ENCODE measurements around the gene NT5C1A. TPM values are rescaled to one million over a fixed set of nuclear protein-coding genes. Genes with fewer than 3 reads are reported as not detected.

Gene NT5C1A
- total RNA-seq, 2 experiments from 2014 or later = 1.1 to 1.3 TPM

DNA sequence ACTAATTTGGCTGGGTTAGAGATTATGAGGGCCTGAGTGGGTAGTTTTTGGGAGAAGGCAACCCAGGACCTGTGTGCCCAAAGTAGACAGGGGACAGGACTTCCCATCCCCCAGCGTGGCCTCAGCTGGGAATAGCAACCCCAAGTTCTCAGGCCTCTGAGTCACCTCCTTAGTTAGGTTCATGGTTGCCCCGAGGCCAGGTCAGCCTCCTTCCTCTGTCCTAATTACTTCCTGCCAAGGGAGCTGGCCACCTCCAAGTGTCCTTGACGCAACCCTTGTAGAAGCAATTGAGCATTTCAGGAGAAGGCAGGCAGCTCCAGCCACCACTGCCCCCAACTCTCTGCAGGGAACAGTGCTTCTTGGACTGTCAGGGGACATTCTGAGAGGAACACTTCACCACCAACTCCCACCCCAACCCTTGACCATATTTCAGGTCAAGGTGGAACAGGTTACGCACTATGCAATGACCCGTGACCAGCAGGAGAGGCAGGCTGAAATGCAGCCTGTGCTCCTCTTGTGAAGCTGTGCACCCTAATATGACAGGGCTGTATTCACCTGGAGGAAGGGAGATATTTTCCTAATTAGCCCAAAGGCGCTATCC lies 5.1 kb upstream of the NT5C1A start:
- H3K4me3 Mint-ChIP-seq = no peak overlapping the region
- no peak overlapping the region for H3K4me3 ChIP-seq (ENCODE audit: low read length)
- no peaks in the 10 kb centered on the region for H3K9me3 ChIP-seq (ENCODE audit: control insufficient read depth in 1 of 2, insufficient read depth in 1 of 2, low read length in 2 of 2)
- H3K27me3 Mint-ChIP-seq = peaks cover 12% of the 10 kb centered on the region
- peaks cover 18% of the 10 kb centered on the region for H3K4me1 Mint-ChIP-seq (ENCODE audit: low read depth)
- intact Hi-C loops (cut with DNase I, micrococcal nuclease) = no loop called here
- no peak overlapping the region for H3K27ac Mint-ChIP-seq
- TF ChIP-seq, protein P1, sequence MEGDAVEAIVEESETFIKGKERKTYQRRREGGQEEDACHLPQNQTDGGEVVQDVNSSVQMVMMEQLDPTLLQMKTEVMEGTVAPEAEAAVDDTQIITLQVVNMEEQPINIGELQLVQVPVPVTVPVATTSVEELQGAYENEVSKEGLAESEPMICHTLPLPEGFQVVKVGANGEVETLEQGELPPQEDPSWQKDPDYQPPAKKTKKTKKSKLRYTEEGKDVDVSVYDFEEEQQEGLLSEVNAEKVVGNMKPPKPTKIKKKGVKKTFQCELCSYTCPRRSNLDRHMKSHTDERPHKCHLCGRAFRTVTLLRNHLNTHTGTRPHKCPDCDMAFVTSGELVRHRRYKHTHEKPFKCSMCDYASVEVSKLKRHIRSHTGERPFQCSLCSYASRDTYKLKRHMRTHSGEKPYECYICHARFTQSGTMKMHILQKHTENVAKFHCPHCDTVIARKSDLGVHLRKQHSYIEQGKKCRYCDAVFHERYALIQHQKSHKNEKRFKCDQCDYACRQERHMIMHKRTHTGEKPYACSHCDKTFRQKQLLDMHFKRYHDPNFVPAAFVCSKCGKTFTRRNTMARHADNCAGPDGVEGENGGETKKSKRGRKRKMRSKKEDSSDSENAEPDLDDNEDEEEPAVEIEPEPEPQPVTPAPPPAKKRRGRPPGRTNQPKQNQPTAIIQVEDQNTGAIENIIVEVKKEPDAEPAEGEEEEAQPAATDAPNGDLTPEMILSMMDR (IDR thresholded peaks at IDR 0.05) = no peak
- no peak overlapping the region for H3K27ac ChIP-seq (ENCODE audit: low read depth in 1 of 2, low read length in 2 of 2)
- no peaks in the 10 kb centered on the region for H3K9me3 Mint-ChIP-seq
- no peaks in the 10 kb centered on the region for H3K36me3 ChIP-seq (ENCODE audit: insufficient read depth, low read length)
- peaks cover 16% of the 10 kb centered on the region for H3K4me1 ChIP-seq (ENCODE audit: insufficient read depth, low read length)
- peaks cover 9 to 12% of the 10 kb centered on the region in 2 experiments for H3K27me3 ChIP-seq (ENCODE audit: control insufficient read depth in 1 of 2, insufficient read depth in 2 of 2, low read length in 2 of 2)
- ATAC-seq (ENCODE audit: poor library complexity) = no peak
- ChIA-PET POLR2A (no interaction called here), CTCF (interaction anchor here (1.4 to 1.6 kb wide), 2 partner anchors 19 to 23 kb away, joined by 3 to 5 read pairs; no protein-coding TSS in a partner anchor)
- no peak for DNase-seq
- H3K36me3 Mint-ChIP-seq (ENCODE audit: low read depth) = no peaks in the 10 kb centered on the region

- intact Hi-C loops (cut with DNase I, micrococcal nuclease) = no loop called here
- H3K4me3 Mint-ChIP-seq = no peak overlapping the region
- H3K9me3 ChIP-seq (ENCODE audit: control insufficient read depth in 1 of 2, insufficient read depth in 1 of 2, low read length in 2 of 2) = peaks cover 0 to 5% of the 10 kb centered on the region in 2 experiments
- no peak overlapping the region for H3K27ac Mint-ChIP-seq
- no peak for ATAC-seq (ENCODE audit: poor library complexity)
- peaks cover 17% of the 10 kb centered on the region for H3K4me1 ChIP-seq (ENCODE audit: insufficient read depth, low read length)
- H3K4me1 Mint-ChIP-seq (ENCODE audit: low read depth) = peaks cover 14% of the 10 kb centered on the region
- TF ChIP-seq, protein P1 (IDR thresholded peaks at IDR 0.05) = no peak
- ChIA-PET CTCF (no interaction called here), POLR2A (no interaction called here)
- no peak for DNase-seq
- no peak overlapping the region for H3K27ac ChIP-seq (ENCODE audit: low read depth in 1 of 2, low read length in 2 of 2)
- no peak overlapping the region for H3K4me3 ChIP-seq (ENCODE audit: low read length)
- peaks cover 27 to 28% of the 10 kb centered on the region in 2 experiments for H3K27me3 ChIP-seq (ENCODE audit: control insufficient read depth in 1 of 2, insufficient read depth in 2 of 2, low read length in 2 of 2)
- no peaks in the 10 kb centered on the region for H3K36me3 Mint-ChIP-seq (ENCODE audit: low read depth)
- H3K9me3 Mint-ChIP-seq = no peaks in the 10 kb centered on the region
- no peaks in the 10 kb centered on the region for H3K36me3 ChIP-seq (ENCODE audit: insufficient read depth, low read length)
- peaks cover 21% of the 10 kb centered on the region for H3K27me3 Mint-ChIP-seq
Measured at GRCh38 chr1:39675220-39675619, 3.3 kb upstream of the NT5C1A start.

DNA sequence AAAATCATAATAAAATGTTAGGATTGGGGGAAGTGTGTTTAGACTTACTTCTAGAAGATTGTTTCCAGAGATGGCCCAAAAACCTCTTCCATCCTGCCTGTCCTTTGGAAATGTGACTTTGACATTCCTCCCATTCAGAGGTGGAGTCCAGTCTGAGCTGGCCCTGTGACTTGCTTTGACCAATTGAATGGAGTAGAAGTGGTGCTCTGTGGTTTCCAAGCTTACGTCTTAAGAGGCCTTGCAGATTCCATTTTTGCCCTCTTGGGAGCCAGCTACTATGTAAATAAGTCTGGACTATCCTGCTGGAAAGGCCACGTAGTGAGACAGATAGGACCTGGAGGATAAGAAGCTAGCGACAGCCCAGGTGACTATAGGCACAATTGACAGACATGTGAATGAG lies 1.3 kb upstream of the NT5C1A start:
- Mint-ChIP-seq H3K4me1 (ENCODE audit: low read depth) (peaks cover 8% of the 10 kb centered on the region), H3K9me3 (no peaks in the 10 kb centered on the region), H3K27me3 (peaks cover 39% of the 10 kb centered on the region), H3K4me3 (no peak overlapping the region), H3K36me3 (ENCODE audit: low read depth) (no peaks in the 10 kb centered on the region), H3K27ac (no peak overlapping the region)
- Histone ChIP-seq H3K4me3 (ENCODE audit: low read length) (no peak overlapping the region), H3K9me3 (ENCODE audit: control insufficient read depth in 1 of 2, insufficient read depth in 1 of 2, low read length in 2 of 2) (peaks cover 0 to 5% of the 10 kb centered on the region in 2 experiments), H3K27me3 (ENCODE audit: control insufficient read depth in 1 of 2, insufficient read depth in 2 of 2, low read length in 2 of 2) (peaks cover 39 to 46% of the 10 kb centered on the region in 2 experiments), H3K4me1 (ENCODE audit: insufficient read depth, low read length) (peaks cover 17% of the 10 kb centered on the region), H3K27ac (ENCODE audit: low read depth in 1 of 2, low read length in 2 of 2) (no peak overlapping the region), H3K36me3 (ENCODE audit: insufficient read depth, low read length) (no peaks in the 10 kb centered on the region)
- no peak for DNase-seq
- ChIA-PET CTCF (interaction anchor here (1.0 to 3.7 kb wide), 4 partner anchors 15 to 67 kb away, joined by 3 to 21 read pairs (median 5); no protein-coding TSS in a partner anchor), POLR2A (interaction anchor here (1.3 to 4.7 kb wide), 3 partner anchors 8 to 19 kb away, joined by 7 to 33 read pairs (median 19); partner anchors contain the start of gene HPCAL4)
- intact Hi-C loops (cut with DNase I, micrococcal nuclease) = loop anchor here in 1 of 2 experiments (2.0 kb wide), 2 partner anchors 16 to 46 kb away; no protein-coding TSS in a partner anchor
- no peak for ATAC-seq (ENCODE audit: poor library complexity)
- TF ChIP-seq, protein P1 (IDR thresholded peaks at IDR 0.05) = no peak
